ENCODE data around the gene CD38. TPM values are rescaled to one million over a fixed set of nuclear protein-coding genes. Genes with fewer than 3 reads are reported as not detected.

CD38 gene
- polyA plus RNA-seq, 1 donor (not counting 4 experiments of a cell fraction or from before 2014, with no cell fraction given) = 0.08 TPM

DNA sequence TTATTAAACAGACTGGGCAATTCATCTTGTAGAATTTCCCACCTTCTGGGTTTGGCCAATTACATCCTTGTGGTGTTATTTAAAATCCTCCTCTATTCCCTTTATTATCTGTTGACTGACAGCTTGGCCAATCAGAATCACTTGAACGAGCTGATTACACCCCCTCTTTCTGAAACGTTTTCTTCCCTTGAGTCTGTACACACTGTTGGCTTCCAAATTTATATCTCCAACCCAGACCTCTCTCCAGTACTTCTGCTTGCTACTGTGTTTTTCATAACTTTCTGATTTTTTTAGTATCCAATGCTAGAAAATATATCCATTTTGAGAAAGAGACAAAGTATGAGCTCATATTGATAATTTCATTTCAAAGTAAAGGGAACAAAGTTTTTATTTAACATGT is 14.8 kb downstream of the CD38 start:
- Histone ChIP-seq H3K36me3 (ENCODE audit: control insufficient read depth in 2 of 2, extremely low read depth in 1 of 2, insufficient read depth in 2 of 2, low read length in 2 of 2) (no peaks in the 10 kb centered on the region), H3K4me1 (ENCODE audit: control insufficient read depth, extremely low read depth, insufficient read depth, low read length) (no peaks in the 10 kb centered on the region), H3K79me2 (ENCODE audit: control insufficient read depth, insufficient read depth, low read length) (no peaks in the 10 kb centered on the region), H4K20me1 (ENCODE audit: control insufficient read depth, extremely low read depth, insufficient read depth, low read length) (no peaks in the 10 kb centered on the region), H3K4me3 (ENCODE audit: control insufficient read depth in 2 of 3, extremely low read depth in 1 of 3, insufficient read depth in 2 of 3, low read depth in 1 of 3, low read length in 3 of 3) (no peak overlapping the region), H3K9ac (ENCODE audit: control insufficient read depth, extremely low read depth, insufficient read depth, low read length) (no peak overlapping the region), H3K4me2 (ENCODE audit: control insufficient read depth, extremely low read depth, insufficient read depth, low read depth, low read length) (no peak overlapping the region), H3K9me3 (ENCODE audit: control insufficient read depth, low read depth, low read length) (no peaks in the 10 kb centered on the region), H3K27me3 (ENCODE audit: control insufficient read depth, extremely low read depth, insufficient read depth, low read length) (no peaks in the 10 kb centered on the region), H2AFZ (ENCODE audit: control insufficient read depth, low read length) (no peak overlapping the region), H3K9me1 (ENCODE audit: control insufficient read depth, extremely low read depth, insufficient read depth, low read length) (no peaks in the 10 kb centered on the region), H3K27ac (ENCODE audit: control insufficient read depth, insufficient read depth, low read length) (no peak overlapping the region)
- TF ChIP-seq, protein P1, sequence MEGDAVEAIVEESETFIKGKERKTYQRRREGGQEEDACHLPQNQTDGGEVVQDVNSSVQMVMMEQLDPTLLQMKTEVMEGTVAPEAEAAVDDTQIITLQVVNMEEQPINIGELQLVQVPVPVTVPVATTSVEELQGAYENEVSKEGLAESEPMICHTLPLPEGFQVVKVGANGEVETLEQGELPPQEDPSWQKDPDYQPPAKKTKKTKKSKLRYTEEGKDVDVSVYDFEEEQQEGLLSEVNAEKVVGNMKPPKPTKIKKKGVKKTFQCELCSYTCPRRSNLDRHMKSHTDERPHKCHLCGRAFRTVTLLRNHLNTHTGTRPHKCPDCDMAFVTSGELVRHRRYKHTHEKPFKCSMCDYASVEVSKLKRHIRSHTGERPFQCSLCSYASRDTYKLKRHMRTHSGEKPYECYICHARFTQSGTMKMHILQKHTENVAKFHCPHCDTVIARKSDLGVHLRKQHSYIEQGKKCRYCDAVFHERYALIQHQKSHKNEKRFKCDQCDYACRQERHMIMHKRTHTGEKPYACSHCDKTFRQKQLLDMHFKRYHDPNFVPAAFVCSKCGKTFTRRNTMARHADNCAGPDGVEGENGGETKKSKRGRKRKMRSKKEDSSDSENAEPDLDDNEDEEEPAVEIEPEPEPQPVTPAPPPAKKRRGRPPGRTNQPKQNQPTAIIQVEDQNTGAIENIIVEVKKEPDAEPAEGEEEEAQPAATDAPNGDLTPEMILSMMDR (optimal IDR thresholded peaks at IDR 0.05 in 1 of 3, IDR thresholded peaks at IDR 0.05 in 1 of 3, conservative IDR thresholded peaks at IDR 0.05 in 1 of 3; ENCODE audit: extremely low read depth in 1 of 3, insufficient read depth in 2 of 3, low read length in 3 of 3) = no peak
- TF ChIP-seq EZH2 (IDR thresholded peaks at IDR 0.05; ENCODE audit: low read length) = no peak
- dilution Hi-C loops (cut with MboI; ENCODE audit: extremely low pct_ligation_motif_present, low sequenced_read_pairs) = no loop called here
- no peak for FAIRE-seq
- DNase-seq (ENCODE audit: low read depth, low spot score) = no peak

DNA sequence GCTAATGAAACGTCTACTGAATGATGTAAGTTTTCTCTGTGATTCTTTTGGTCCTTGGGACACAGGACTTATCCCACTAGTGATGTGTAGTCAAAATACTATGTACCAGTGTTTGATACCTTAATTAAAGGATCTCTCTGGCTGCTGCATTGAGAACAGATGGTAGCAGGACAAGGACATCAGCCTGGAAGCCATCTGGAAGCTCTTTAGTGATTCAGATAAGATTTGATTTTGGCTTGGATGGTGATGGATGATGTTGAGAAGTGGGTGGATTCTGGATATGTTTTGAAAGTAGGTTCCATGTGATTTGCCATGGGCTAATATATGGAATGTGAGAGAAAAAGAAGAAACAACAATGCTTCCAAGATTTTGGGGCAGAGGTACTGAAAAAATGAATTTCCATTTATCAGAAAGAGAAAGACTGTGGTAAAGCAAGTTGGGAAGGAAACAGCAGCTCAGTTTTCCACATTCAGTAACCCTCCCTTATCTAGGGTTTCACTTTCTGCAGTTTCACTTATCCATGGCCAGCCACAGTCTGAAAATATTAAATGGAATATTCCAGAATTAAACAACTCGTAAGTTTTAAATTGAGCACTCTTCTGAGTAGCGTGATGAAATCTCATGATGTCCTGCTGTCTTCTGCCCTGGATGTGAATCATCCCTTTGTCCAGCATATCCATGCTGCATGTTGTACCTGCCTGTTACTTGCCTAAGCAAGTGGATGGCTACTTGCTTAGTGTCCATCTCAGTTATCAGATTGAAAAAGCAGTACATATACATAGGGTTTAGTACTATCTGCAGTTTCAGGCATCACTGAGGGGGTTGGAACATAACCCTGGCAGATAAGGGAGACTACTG is 15.6 kb downstream of the CD38 start:
- Histone ChIP-seq H3K4me1 (ENCODE audit: control insufficient read depth, extremely low read depth, insufficient read depth, low read length) (no peaks in the 10 kb centered on the region), H3K4me3 (ENCODE audit: control insufficient read depth in 2 of 3, extremely low read depth in 1 of 3, insufficient read depth in 2 of 3, low read depth in 1 of 3, low read length in 3 of 3) (no peak overlapping the region), H3K27ac (ENCODE audit: control insufficient read depth, insufficient read depth, low read length) (no peak overlapping the region), H3K36me3 (ENCODE audit: control insufficient read depth in 2 of 2, extremely low read depth in 1 of 2, insufficient read depth in 2 of 2, low read length in 2 of 2) (no peaks in the 10 kb centered on the region), H3K9ac (ENCODE audit: control insufficient read depth, extremely low read depth, insufficient read depth, low read length) (no peak overlapping the region), H3K9me3 (ENCODE audit: control insufficient read depth, low read depth, low read length) (no peaks in the 10 kb centered on the region), H3K79me2 (ENCODE audit: control insufficient read depth, insufficient read depth, low read length) (no peaks in the 10 kb centered on the region), H3K9me1 (ENCODE audit: control insufficient read depth, extremely low read depth, insufficient read depth, low read length) (no peaks in the 10 kb centered on the region), H4K20me1 (ENCODE audit: control insufficient read depth, extremely low read depth, insufficient read depth, low read length) (no peaks in the 10 kb centered on the region), H3K27me3 (ENCODE audit: control insufficient read depth, extremely low read depth, insufficient read depth, low read length) (no peaks in the 10 kb centered on the region), H2AFZ (ENCODE audit: control insufficient read depth, low read length) (no peak overlapping the region), H3K4me2 (ENCODE audit: control insufficient read depth, extremely low read depth, insufficient read depth, low read depth, low read length) (no peak overlapping the region)
- dilution Hi-C loops (cut with MboI; ENCODE audit: extremely low pct_ligation_motif_present, low sequenced_read_pairs) = no loop called here
- no peak for FAIRE-seq
- no peak for TF ChIP-seq EZH2 (IDR thresholded peaks at IDR 0.05; ENCODE audit: low read length)
- TF ChIP-seq, protein P1 (optimal IDR thresholded peaks at IDR 0.05 in 1 of 3, IDR thresholded peaks at IDR 0.05 in 1 of 3, conservative IDR thresholded peaks at IDR 0.05 in 1 of 3; ENCODE audit: extremely low read depth in 1 of 3, insufficient read depth in 2 of 3, low read length in 3 of 3) = no peak
- DNase-seq (ENCODE audit: low read depth, low spot score) = no peak

All from keratinocyte (primary cell).